Measurements from ENCODE around the gene GNAT2. TPM values are rescaled to one million over a fixed set of nuclear protein-coding genes. Genes with fewer than 3 reads are reported as not detected.

The GNAT2 gene
- polyA plus RNA-seq, 1 experiment: 0.06 TPM

- no peak for DNase-seq (ENCODE audit: low read depth, low spot score)
- CTCF ChIA-PET: interaction anchor here (1.0 to 1.6 kb wide), 2 partner anchors 25 to 69 kb away, joined by 3 to 6 read pairs; no protein-coding TSS in a partner anchor
- Histone ChIP-seq H3K4me3 (ENCODE audit: low read depth, low read length) (no peak overlapping the region), H3K27ac (ENCODE audit: low read depth, low read length) (no peak overlapping the region), H3K27me3 (ENCODE audit: control insufficient read depth, insufficient read depth, low read length) (no peaks in the 10 kb centered on the region), H3K9me3 (ENCODE audit: control insufficient read depth, insufficient read depth, low read length) (no peaks in the 10 kb centered on the region)
- TF ChIP-seq, protein P1, sequence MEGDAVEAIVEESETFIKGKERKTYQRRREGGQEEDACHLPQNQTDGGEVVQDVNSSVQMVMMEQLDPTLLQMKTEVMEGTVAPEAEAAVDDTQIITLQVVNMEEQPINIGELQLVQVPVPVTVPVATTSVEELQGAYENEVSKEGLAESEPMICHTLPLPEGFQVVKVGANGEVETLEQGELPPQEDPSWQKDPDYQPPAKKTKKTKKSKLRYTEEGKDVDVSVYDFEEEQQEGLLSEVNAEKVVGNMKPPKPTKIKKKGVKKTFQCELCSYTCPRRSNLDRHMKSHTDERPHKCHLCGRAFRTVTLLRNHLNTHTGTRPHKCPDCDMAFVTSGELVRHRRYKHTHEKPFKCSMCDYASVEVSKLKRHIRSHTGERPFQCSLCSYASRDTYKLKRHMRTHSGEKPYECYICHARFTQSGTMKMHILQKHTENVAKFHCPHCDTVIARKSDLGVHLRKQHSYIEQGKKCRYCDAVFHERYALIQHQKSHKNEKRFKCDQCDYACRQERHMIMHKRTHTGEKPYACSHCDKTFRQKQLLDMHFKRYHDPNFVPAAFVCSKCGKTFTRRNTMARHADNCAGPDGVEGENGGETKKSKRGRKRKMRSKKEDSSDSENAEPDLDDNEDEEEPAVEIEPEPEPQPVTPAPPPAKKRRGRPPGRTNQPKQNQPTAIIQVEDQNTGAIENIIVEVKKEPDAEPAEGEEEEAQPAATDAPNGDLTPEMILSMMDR (IDR thresholded peaks at IDR 0.05; ENCODE audit: low read depth, low read length): no peak
- POLR2A ChIA-PET: interaction anchor here (1.4 kb wide), 1 partner anchor 22 kb away, joined by 6 read pairs; the partner anchor contains the start of gene GNAI3
Measured at GRCh38 chr1:109570414-109570813, 49.0 kb downstream of the GNAT2 start.

- Histone ChIP-seq H3K27ac (ENCODE audit: low read depth, low read length) (no peak overlapping the region), H3K4me3 (ENCODE audit: low read depth, low read length) (no peak overlapping the region), H3K9me3 (ENCODE audit: control insufficient read depth, insufficient read depth, low read length) (no peaks in the 10 kb centered on the region), H3K27me3 (ENCODE audit: control insufficient read depth, insufficient read depth, low read length) (no peaks in the 10 kb centered on the region)
- no peak for DNase-seq (ENCODE audit: low read depth, low spot score)
- POLR2A ChIA-PET: interaction anchor here (0.6 to 1.3 kb wide), 2 partner anchors 20 to 21 kb away, joined by 3 read pairs; no protein-coding TSS in a partner anchor
- TF ChIP-seq, protein P1 (IDR thresholded peaks at IDR 0.05; ENCODE audit: low read depth, low read length): no peak
- CTCF ChIA-PET: interaction anchor here (0.5 to 1.7 kb wide), 6 partner anchors 11 to 654 kb away, joined by 3 to 6 read pairs (median 4); no protein-coding TSS in a partner anchor
Measured at GRCh38 chr1:109569323-109569722, 50.1 kb downstream of the GNAT2 start.

- no peaks in the 10 kb centered on the region for H3K27me3 ChIP-seq (ENCODE audit: control insufficient read depth, insufficient read depth, low read length)
- no peak for DNase-seq (ENCODE audit: low read depth, low spot score)
- no peak overlapping the region for H3K4me3 ChIP-seq (ENCODE audit: low read depth, low read length)
- TF ChIP-seq, protein P1 (IDR thresholded peaks at IDR 0.05; ENCODE audit: low read depth, low read length): no peak
- CTCF ChIA-PET: interaction anchor here (0.6 to 1.7 kb wide), 6 partner anchors 12 to 770 kb away, joined by 3 to 8 read pairs (median 4); no protein-coding TSS in a partner anchor
- H3K27ac ChIP-seq (ENCODE audit: low read depth, low read length): no peak overlapping the region
- no peaks in the 10 kb centered on the region for H3K9me3 ChIP-seq (ENCODE audit: control insufficient read depth, insufficient read depth, low read length)
- POLR2A ChIA-PET: interaction anchor here (1.3 kb wide), 1 partner anchor 19 kb away, joined by 3 read pairs; no protein-coding TSS in a partner anchor
Measured at GRCh38 chr1:109567877-109568672, 51.3 kb downstream of the GNAT2 start.

GRCh38 chr1:109566982-109567381 lies 52.4 kb downstream of the GNAT2 start:
- POLR2A ChIA-PET: no interaction called here

More at GRCh38 chr1:109566982-109567381, 52.4 kb downstream of the GNAT2 start:
- H3K27ac ChIP-seq (ENCODE audit: low read depth, low read length): no peak overlapping the region
- H3K27me3 ChIP-seq (ENCODE audit: control insufficient read depth, insufficient read depth, low read length): no peaks in the 10 kb centered on the region
- TF ChIP-seq, protein P1 (IDR thresholded peaks at IDR 0.05; ENCODE audit: low read depth, low read length): no peak
- no peaks in the 10 kb centered on the region for H3K9me3 ChIP-seq (ENCODE audit: control insufficient read depth, insufficient read depth, low read length)
- DNase-seq (ENCODE audit: low read depth, low spot score): no peak
- H3K4me3 ChIP-seq (ENCODE audit: low read depth, low read length): no peak overlapping the region
- CTCF ChIA-PET: interaction anchor here (0.6 kb wide), 1 partner anchor 15 kb away, joined by 3 read pairs; no protein-coding TSS in a partner anchor

Data from AG04450 (cell line).